ENCODE results near the gene PHLDB2. TPM values are rescaled to one million over a fixed set of nuclear protein-coding genes. Genes with fewer than 3 reads are reported as not detected.

The PHLDB2 gene
- polyA plus RNA-seq, 1 experiment, result 15.9 TPM

- no peak for TF ChIP-seq CTCF (IDR thresholded peaks at IDR 0.05; ENCODE audit: low read depth, low read length)
- H3K4me3 ChIP-seq (ENCODE audit: low read depth, low read length), result no peak overlapping the region
- H3K27me3 ChIP-seq (ENCODE audit: control insufficient read depth, insufficient read depth, low read length), result no peaks in the 10 kb centered on the region
- ChIA-PET POLR2A (no interaction called here), CTCF (interaction anchor here (0.6 to 2.8 kb wide), 3 partner anchors 9 to 235 kb away, joined by 4 to 7 read pairs (median 4); partner anchors contain the start of gene C3orf52)
- H3K9me3 ChIP-seq (ENCODE audit: control insufficient read depth, insufficient read depth, low read length), result no peaks in the 10 kb centered on the region
- H3K27ac ChIP-seq (ENCODE audit: low read depth, low read length), result no peak overlapping the region
- no peak for DNase-seq (ENCODE audit: low read depth, low spot score)
Observed at GRCh38 chr3:111851511-111851954, 7.5 kb upstream of the PHLDB2 start.

- no peaks in the 10 kb centered on the region for H3K27me3 ChIP-seq (ENCODE audit: control insufficient read depth, insufficient read depth, low read length)
- DNase-seq (ENCODE audit: low read depth, low spot score), result no peak
- ChIA-PET POLR2A (no interaction called here), CTCF (interaction anchor here (0.5 kb wide), 1 partner anchor 184 kb away, joined by 4 read pairs; no protein-coding TSS in a partner anchor)
- H3K4me3 ChIP-seq (ENCODE audit: low read depth, low read length), result no peak overlapping the region
- H3K27ac ChIP-seq (ENCODE audit: low read depth, low read length), result no peak overlapping the region
- no peak for TF ChIP-seq CTCF (IDR thresholded peaks at IDR 0.05; ENCODE audit: low read depth, low read length)
- H3K9me3 ChIP-seq (ENCODE audit: control insufficient read depth, insufficient read depth, low read length), result no peaks in the 10 kb centered on the region
Observed at GRCh38 chr3:111852540-111852939, 6.5 kb upstream of the PHLDB2 start.

GRCh38 chr3:111853068-111853467 is 6.0 kb upstream of the PHLDB2 start:
- Histone ChIP-seq H3K27me3 (ENCODE audit: control insufficient read depth, insufficient read depth, low read length) (no peaks in the 10 kb centered on the region), H3K4me3 (ENCODE audit: low read depth, low read length) (no peak overlapping the region), H3K27ac (ENCODE audit: low read depth, low read length) (no peak overlapping the region), H3K9me3 (ENCODE audit: control insufficient read depth, insufficient read depth, low read length) (no peaks in the 10 kb centered on the region)
- no peak for TF ChIP-seq CTCF (IDR thresholded peaks at IDR 0.05; ENCODE audit: low read depth, low read length)
- DNase-seq (ENCODE audit: low read depth, low spot score), result no peak
- POLR2A ChIA-PET, result interaction anchor here (0.7 kb wide), 1 partner anchor 36 kb away, joined by 3 read pairs; no protein-coding TSS in a partner anchor
- CTCF ChIA-PET, result interaction anchor here (0.5 kb wide), 1 partner anchor 184 kb away, joined by 4 read pairs; no protein-coding TSS in a partner anchor

GRCh38 chr3:111854990-111855389 is 4.1 kb upstream of the PHLDB2 start:
- DNase-seq (ENCODE audit: low read depth, low spot score), result no peak
- no peak overlapping the region for H3K4me3 ChIP-seq (ENCODE audit: low read depth, low read length)
- TF ChIP-seq CTCF (IDR thresholded peaks at IDR 0.05; ENCODE audit: low read depth, low read length), result no peak
- CTCF ChIA-PET, result no interaction called here
- POLR2A ChIA-PET, result no interaction called here
- H3K27ac ChIP-seq (ENCODE audit: low read depth, low read length), result no peak overlapping the region
- H3K9me3 ChIP-seq (ENCODE audit: control insufficient read depth, insufficient read depth, low read length), result no peaks in the 10 kb centered on the region
- no peaks in the 10 kb centered on the region for H3K27me3 ChIP-seq (ENCODE audit: control insufficient read depth, insufficient read depth, low read length)

- no peak for DNase-seq (ENCODE audit: low read depth, low spot score)
- TF ChIP-seq CTCF (IDR thresholded peaks at IDR 0.05; ENCODE audit: low read depth, low read length), result no peak
- no peaks in the 10 kb centered on the region for H3K9me3 ChIP-seq (ENCODE audit: control insufficient read depth, insufficient read depth, low read length)
- POLR2A ChIA-PET, result no interaction called here
- CTCF ChIA-PET, result interaction anchor here (1.0 kb wide), 1 partner anchor 139 kb away, joined by 4 read pairs; no protein-coding TSS in a partner anchor
- no peak overlapping the region for H3K27ac ChIP-seq (ENCODE audit: low read depth, low read length)
- H3K4me3 ChIP-seq (ENCODE audit: low read depth, low read length), result no peak overlapping the region
- no peaks in the 10 kb centered on the region for H3K27me3 ChIP-seq (ENCODE audit: control insufficient read depth, insufficient read depth, low read length)
Observed at GRCh38 chr3:111856501-111856900, 2.6 kb upstream of the PHLDB2 start.
